ENCODE results near the gene NF1.

GRCh38 chr17:31051506-31051905 lies 43.3 kb upstream of the NF1 start:
- TF ChIP-seq CTCF (conservative IDR thresholded peaks at IDR 0.05; ENCODE audit: low read depth, low read length) (no peak), EZH2phosphoT487 (IDR thresholded peaks at IDR 0.05; ENCODE audit: borderline replicate concordance, low read length) (no peak)

Data from PC-3 (cell line).